ENCODE data around the gene PSMA1. TPM values are rescaled to one million over a fixed set of nuclear protein-coding genes. Genes with fewer than 3 reads are reported as not detected.

The PSMA1 gene
- total RNA-seq, 4 donors from 2014 or later: 129 to 183 (median 145) TPM

GRCh38 chr11:14541192-14541947 lies 21.2 kb upstream of the PSMA1 start:
- TF ChIP-seq CTCF (IDR thresholded peaks at IDR 0.05; ENCODE audit: low read depth): no peak

- no peak for TF ChIP-seq CTCF (IDR thresholded peaks at IDR 0.05; ENCODE audit: low read depth)
These were observed 19.8 kb upstream of the PSMA1 start for GRCh38 chr11:14539982-14540421.

- TF ChIP-seq CTCF (IDR thresholded peaks at IDR 0.05; ENCODE audit: low read depth): no peak
These were observed 18.9 kb upstream of the PSMA1 start for GRCh38 chr11:14538926-14539554.

- no peak for TF ChIP-seq CTCF (IDR thresholded peaks at IDR 0.05; ENCODE audit: low read depth)
These were observed 18.2 kb upstream of the PSMA1 start for GRCh38 chr11:14538271-14538925.

- TF ChIP-seq CTCF (IDR thresholded peaks at IDR 0.05; ENCODE audit: low read depth): no peak
These were observed 17.0 kb upstream of the PSMA1 start for GRCh38 chr11:14537134-14537599.

GRCh38 chr11:14529951-14530350 lies 9.8 kb upstream of the PSMA1 start:
- TF ChIP-seq CTCF (IDR thresholded peaks at IDR 0.05; ENCODE audit: low read depth): no peak

- no peak for TF ChIP-seq CTCF (IDR thresholded peaks at IDR 0.05; ENCODE audit: low read depth)
These were observed 9.1 kb upstream of the PSMA1 start for GRCh38 chr11:14529321-14529720.

Measured in subcutaneous adipose tissue (tissue), 4 donors.